HG02943 (cell line): ENCODE results near the gene ABCE1.

Source experiments
- ATAC-seq: cut with Tn5 transposase; IDR thresholded peaks from one replicate; pipeline ENCODE4 v1.9.1; 2021; ENCODE audit warnings: mild to moderate bottlenecking, low read depth, moderate library complexity; ENCODE audit not compliant: unreplicated experiment

The ABCE1 gene

DNA sequence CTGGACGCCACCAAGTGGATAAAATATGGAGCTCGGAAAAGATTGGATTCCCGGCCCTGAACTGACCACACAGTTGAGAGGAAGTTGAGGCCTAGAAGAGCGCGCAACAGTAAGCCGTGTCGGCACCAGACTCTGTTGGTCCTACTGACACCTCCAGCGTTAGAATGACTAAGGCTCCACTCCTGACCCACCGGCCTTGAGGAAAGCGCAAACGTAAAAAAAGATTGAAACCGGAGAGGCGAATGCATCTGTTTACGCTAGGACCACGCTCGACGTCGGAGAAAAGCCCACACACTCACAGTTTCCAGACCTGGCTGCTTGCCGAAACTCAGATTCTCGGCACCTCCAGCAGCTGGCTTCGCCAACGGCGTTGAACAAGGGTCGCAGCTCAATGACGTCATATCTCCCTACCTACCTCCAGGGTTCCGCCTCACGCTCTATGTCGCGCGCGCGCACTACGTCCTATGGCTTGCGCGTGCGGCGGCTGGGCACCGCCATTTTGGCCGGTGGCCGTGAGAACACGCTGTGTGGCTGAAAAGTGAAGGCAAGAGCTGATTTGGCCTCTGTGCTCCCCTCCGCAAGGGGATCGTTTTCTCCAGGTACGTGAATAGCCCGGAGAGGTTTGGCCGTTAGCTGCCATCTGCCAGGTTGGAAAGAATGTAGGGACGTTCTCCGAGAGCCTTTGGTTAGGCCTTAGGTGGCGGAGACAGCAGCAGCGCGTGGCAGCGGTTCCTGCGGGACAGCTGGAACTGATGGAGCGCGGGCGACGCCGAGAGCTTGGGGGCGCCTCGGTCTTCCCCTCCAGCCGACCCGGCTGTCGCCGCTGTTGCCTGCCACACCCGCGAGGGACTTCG lies at the start of gene ABCE1, which contains the start of gene ANAPC10:
TSS of gene ABCE1 (plus strand) at position 491 of the 854 bp plus-strand sequence. CDS start 6,102 bp downstream, outside the sequence.
TSS of gene ANAPC10 (minus strand) at position 376 of the 854 bp plus-strand sequence. CDS start 2,097 bp downstream, outside the sequence.
- peak; percentile 77 for ATAC-seq

DNA sequence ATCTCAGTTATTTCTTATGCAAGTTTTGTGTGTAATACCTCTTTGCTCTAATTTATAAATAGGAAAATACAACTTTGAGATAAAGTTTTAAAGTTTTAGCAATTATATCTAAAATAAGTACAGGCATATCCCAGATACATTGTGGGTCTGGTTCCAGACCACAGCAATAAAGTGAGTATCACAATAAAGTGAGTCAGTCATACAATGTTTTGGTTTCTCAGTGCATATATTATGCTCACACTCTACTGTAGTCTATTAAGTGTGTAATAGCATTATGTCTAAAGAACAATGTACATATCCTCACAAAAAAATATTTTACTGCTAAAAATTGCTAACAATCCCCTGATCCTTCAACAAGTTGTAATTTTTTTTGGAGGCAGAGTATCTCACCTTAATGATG lies 49.3 kb upstream of the ABCE1 start:
- ATAC-seq = no peak

DNA sequence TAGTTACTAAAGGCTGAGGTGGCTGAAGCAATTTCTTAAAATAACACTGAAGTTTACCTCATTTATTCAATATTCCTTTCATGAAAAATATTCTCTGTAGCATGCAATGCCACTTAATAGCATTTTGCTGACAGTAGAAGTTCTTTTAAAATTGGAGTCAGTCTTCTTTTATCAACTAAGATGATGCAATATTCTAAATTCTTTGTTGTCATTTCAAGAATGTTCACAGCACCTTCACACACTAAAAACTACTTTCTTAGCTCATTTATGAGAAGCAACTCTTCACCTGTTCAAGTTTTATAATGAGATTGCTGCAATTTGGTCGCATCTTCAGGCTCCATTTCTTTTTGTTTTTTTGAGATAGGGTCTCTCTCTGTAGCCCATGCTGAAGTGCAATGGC lies 48.9 kb upstream of the ABCE1 start:
- no peak for ATAC-seq

DNA sequence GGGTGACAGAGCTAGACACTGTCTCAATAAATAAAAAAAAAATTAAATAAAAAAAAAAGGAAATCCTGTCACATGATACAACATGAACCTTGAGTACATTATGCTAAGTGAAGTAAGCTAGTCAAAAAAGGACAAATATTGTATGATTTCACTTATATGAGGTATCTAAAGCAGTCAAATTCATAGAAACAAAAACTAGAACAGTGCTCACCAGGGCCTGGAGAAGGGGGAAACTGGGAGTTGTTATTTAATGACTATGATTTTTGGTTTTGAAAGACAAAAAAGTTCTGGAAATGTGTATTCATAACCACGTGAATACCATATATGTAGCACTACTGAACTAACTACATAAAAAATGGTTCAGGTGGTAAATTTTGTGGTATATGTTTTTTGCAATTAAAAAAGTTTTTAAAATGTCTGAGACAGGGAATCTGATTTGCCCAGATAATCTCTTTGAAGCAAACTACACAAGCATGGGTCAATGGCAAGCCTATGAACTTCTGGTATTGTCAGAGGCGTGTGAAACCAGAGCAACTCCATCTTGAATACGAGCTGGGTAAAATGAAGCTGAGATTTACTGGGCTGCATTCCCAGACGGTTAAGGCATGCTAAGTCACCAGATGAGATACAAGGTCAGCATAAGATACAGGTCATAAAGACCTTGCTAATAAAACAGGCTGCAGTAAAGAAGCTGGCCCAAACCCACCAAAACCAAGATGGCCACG lies 42.4 kb upstream of the ABCE1 start:
- ATAC-seq = no peak

DNA sequence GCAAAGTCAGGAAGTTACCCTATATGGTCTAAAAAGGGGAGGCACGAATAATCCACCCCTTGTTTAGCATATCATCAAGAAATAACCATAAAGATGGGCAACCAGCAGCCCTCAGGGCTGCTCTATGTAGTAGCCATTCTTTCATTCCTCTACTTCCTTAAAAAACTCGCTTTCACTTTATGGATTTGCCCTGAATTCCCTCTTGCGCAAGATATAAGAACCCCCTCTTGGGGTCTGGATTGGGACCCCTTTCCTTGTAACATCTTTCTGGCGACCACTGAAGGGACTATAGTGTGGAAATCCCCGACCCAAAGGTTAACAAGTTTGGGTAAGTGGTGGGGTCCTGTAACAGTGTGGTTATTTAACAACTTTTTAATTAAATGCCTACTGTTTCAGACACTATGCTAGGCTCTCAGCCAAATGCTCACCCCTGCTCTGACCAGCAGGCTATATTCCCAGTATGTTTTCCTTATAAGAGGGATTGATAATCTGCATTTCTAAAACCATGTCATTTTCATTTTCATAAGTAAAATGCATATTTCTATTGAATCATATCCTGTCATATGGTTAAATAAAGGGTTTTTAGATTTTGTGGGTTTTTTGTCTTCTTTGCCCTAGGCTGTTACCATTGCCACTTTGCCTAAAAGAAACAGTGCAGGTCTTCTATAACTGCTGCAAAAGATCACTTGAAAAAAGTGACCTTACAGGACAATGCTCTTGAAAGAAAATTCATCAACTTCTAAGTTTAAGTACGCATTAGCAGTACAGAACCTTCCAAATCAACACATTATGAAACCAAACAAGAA lies 41.6 kb upstream of the ABCE1 start:
- no peak for ATAC-seq

DNA sequence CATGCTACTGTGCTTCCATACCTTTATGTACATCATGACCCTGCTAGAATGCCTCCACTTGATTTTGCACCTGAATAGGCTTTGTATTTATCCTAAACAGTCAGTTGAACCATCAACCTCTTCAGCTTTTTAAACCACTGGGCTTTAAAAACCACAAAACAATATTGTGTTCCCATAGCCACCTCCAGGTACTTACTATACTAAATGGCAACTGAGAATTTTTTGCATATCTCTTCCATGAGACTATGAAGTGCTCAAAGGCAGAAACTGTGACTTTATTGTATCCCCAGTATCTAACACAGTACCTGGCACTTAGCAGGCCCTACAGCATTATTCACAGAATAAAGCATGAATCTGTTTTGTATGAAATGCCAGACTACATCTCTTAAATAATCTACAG lies 39.9 kb upstream of the ABCE1 start:
- no peak for ATAC-seq

DNA sequence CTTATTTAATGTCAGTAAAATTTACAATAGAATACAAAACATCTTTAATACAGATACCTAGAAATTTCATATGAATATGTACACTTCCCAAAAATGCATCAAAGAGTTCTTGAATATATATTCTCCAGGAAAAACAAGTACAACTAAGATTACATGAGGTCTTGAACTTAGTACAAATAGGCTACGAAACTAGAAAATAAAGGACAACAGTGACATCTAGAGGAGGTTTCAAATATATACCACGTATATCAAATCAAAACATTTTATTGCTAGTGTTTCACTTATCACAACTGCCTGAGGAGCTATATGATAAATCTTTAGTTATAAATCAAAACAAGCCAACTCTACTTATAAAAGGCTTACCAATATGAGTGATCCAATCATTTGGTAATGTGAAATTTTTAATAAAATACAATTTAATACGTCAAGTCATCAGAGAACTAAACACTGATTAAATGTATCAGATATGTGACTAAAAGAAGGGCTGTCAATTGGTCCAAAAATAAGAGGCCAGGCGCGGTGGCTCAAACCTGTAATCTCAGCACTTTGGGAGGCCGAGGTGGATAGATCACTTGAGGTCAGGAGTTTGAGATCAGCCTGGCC lies 36.7 kb upstream of the ABCE1 start:
- peak; percentile 62 for ATAC-seq

DNA sequence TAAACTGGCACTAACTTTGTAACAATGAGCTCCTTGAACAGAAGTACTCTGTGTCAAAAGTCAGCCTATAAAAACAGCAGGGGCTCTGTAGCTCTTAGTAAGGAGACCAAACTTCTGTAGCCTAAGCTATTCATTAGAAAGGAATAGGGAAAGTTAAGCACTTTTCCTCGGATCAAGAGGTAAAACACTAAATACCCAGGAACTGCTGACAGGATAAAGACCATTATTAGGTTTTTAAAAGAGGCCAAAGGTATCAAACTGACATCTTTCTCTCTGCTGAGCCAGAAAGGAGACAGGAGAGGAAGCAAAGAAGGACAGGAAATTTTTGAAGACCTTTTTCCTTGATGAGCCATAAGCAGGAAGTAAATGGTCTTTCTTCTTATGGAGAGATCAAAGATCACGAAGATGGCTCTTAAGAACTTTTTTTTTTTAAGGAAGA lies 32.0 kb upstream of the ABCE1 start:
- no peak for ATAC-seq

DNA sequence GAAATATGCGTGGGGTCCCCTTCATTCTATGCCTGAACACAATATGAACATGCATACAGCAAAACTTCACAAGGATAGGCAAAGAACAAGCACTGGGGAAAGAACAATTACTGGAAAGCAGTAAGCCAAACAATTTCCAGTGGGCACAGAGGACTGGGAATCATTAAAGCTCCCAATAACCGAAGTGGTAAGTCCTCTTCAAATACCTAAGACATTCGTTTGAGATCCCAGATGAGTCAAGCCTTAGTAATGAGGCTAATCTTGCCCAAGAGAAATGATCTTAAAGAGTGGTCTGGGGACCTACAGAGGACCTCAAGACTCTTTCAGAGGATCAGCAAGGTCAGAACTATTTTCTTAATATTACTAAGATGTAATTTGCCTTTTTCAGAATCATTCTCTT lies 28.8 kb upstream of the ABCE1 start:
- ATAC-seq = no peak

DNA sequence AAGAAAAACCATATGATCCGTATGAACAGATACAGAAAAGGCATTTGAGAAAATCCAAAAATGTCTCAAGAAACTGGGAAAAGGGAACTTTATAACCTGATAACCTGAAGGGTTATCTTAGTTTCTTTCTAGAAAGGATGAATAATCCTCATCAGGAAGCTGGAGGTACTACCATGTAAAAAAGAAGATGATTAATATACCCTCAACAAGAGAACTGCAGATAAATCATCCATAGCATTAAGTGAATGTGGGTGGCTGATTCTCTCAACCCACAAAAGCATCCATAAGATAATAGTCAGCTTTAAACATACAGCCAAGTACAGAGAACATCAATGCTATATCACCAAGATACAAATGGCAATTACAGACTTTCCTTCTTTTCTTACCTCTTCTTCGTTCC lies 26.6 kb upstream of the ABCE1 start:
- no peak for ATAC-seq

DNA sequence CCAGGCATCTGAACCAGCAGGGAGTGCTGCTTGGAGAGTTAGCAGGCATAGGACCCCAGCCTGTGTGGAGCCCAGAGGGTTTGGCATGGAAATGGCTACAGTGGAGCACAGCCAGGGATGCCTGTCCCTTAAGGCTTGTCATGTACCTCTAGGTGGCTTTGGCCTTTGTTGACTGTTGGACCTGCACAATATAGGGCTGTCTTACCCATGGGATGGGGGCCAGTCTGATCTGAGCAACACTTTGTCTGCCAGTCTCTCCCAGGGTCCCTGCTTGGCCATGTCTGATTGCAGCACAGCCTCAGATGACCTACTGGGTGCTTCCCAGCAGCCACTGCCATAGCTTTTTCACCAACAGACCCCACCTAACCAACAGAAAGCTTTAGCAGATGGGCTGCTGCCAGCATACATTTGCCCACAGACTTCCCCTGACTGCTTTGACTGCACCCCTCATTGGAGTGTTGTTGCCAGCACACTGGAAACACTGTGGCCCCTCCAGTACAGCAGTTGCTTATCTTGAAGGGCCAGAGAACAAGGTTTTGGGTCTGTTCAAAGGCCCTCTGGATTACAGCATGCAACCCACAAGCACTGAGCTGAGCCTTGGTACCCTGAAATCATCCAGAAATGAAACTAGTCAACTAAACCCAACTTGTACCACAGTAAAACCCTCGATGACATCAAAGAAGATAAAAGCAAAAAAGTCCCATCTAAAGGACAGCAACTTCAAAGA lies 22.2 kb upstream of the ABCE1 start:
- ATAC-seq = no peak

DNA sequence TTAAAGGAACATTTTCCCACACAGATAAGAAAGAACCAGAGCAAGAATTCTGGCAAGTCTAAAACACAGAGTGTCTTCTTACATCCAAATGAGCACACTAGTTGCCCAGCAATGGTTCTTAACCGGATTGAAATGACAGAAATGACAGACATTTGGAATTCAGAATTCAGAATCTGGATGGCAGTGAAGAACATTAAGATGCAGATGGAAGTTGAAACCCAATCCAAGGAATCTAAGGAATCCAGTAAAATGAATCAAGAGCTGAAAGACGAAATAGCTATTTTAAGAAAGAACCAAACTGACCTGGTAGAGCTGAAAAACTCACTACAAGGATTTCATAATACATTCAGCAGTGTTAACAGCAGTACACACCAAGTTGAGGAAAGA lies 21.6 kb upstream of the ABCE1 start:
- ATAC-seq = no peak

DNA sequence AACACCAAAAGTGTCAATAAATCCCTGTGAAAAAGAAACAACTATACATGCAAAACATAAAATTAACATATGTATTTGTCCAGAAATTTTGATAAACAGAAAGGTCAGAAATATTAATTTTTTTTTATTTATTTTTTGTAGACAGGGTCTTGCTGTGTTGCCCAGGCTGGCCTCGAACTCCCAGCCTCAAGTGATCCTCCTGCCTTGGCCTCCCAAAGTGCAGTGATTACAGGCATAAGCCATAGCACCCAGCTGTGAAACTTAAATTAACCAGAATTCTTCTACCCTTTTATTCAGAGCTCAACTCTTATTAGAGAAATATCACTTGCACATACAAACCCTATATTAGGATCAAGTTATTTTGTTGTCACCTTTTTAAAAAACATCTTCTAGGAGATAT lies 16.4 kb upstream of the ABCE1 start:
- ATAC-seq = no peak

DNA sequence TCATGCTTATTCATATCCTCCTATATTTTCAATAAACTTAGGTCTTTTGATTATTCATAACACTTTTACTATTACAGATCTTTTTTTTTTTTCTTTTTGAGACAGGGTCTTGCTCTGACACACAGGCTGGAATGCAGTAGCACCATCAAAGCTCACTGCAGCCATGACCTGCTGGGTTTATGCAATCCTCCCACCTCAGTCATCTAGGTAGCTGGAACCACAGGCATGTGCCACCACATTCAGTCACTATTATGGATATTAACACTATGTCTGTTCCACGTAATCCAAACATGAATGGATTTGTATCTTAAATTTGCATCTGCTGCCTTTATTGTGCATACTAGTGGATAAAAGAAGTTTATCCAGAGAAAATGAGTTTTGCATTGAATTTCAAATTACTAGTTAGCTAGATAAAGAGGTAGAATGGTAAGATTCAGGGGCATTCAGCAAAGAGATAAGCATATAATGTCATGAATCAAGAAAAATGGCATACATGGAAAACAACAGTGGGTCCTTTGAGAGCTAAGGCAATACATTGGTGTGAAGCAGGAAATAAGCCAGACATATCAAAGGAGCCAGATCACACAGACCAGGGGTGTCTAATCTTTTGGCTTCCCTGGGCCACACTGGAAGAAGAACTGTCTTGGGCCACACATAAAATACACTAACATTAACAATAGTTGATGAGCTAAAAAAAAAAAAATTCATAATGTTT lies 14.1 kb upstream of the ABCE1 start:
- no peak for ATAC-seq

DNA sequence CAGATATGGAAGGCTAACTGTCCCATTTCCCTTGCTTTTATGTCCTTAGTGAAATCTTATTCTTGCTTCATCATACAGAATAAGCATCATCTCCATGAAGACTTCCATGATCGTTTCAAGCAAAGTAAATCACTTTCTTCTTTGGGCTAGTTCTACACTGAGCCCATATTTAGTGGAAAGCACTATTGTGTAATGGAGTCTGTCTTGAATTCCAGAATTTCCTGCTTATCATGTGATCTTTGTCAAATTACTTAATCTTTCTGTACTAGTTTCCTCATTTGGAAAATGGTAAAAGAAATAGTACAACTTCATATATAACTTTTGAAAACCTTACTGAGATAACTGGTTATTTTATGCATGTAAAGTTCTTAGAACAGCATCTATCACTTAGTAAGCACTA lies 7.7 kb upstream of the ABCE1 start:
- ATAC-seq = no peak

DNA sequence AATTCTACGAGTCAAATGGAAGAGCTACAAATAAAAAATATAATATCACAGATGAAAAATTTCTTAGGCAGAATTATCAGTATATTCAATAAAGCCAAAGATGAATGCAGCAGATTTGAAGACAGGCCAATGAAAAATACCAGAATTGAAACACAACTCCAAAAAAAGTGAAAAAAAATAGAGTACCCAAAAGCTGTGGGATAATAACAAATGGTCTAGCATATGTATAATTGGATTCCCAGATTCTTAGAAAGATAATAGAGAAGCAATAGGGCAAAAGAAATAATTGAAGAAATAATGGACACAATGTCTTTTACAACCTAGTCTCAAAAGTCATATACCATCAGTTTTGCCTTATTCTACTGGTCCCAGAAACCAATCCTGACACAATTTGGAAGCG lies 4.5 kb upstream of the ABCE1 start:
- ATAC-seq = no peak

DNA sequence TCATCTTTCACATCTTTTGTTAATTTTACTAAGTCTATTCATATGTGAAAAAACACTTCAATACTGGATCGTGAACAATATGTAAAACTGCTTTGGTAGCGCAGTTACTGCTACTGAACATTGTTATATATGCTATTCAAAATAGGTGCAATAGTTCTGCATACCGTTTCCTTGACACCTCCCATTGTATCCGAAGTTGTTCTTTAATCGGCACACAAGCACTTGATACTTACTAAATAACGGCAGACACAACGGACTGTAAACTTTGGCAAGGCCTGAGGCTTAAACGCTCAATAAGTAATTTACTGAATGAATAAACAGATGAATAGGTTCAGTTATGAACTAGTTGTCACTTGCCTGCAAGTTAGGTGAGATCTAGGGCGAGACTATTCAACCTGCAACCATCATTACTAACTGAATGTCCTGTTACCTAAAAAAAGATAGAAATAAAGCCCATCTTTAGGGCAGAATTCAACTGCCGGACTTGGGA lies 735 bp upstream of the ABCE1 start:
- peak; percentile 2 for ATAC-seq

DNA sequence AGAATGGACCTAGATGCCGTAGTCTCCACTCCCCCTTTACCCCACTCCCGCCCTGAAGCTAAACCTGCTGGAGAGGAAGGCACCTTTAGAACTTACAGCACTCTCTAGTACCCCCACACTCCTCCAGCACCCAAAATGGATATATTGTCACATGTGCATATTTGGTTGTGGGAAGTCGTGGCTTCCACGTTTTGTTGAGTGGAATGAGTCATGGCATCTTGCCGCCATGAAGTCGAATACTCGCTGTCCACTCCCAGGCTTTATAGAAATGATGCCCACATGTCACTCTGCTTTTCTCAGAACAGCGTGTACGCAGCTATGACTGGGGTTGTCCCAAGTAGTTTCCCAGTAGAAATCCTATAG lies 545 bp downstream of the ABCE1 start:
- ATAC-seq = no peak

DNA sequence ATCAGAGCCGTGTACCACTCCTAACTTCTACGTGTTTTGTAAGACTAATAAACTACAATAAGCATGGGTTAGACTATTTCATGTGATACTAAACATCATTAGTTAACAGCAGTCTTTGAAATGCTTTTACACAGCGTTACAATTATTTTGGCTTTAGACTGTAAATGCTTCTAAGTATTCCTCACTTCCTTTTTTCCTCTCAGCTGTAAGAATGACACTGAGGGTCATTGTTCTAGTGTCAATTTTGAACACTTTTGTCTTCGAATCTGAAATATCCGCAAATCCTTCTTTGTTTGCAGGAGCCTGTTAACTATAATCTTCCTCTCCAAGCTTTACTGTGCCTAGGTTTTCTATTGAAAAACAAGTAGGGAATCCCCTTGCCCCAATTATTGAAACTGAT lies 1.5 kb downstream of the ABCE1 start:
- ATAC-seq = no peak
